CD14-positive monocyte (primary cell): ENCODE data around the gene EPB41. TPM values are rescaled to one million over a fixed set of nuclear protein-coding genes. Genes with fewer than 3 reads are reported as not detected.

ENCODE experiments used
- DNase-seq, 3 donors: peaks; one replicate each; pipeline ENCODE4 v3.0.0-alpha.2; 2011 to 2022
- H2AFZ ChIP-seq: 2 replicates; pipeline ENCODE4 v1.6.0; 2012; ENCODE audit warnings: mild to moderate bottlenecking, low read depth, low read length, inconsistent platforms; ENCODE audit not compliant: insufficient read depth, poor library complexity, severe bottlenecking
- H3K27ac ChIP-seq, 2 donors: 1 replicate in 1 of 2; 2 replicates in 1 of 2; pipeline ENCODE4 v1.5.1; 2012 to 2013; ENCODE audit warnings: low read length in 2 of 2, control low read depth in 1 of 2, inconsistent platforms in 1 of 2, low read depth in 1 of 2, mild to moderate bottlenecking in 1 of 2
- H3K27me3 ChIP-seq, 2 donors: one replicate each; pipeline versions ENCODE4 v1.6.0 to v1.6.1; 2011 to 2013; ENCODE audit warnings: low read length in 2 of 2; ENCODE audit not compliant: control insufficient read depth in 2 of 2, insufficient read depth in 2 of 2
- H3K36me3 ChIP-seq, 2 donors: replicated peaks in 1 of 2; 1 replicate in 1 of 2; 2 replicates in 1 of 2; pipeline versions ENCODE4 v1.5.1 to v1.6.1; 2012 to 2013; ENCODE audit warnings: low read length in 2 of 2, control low read depth in 1 of 2, inconsistent platforms in 1 of 2, mild to moderate bottlenecking in 1 of 2; ENCODE audit not compliant: insufficient read depth in 2 of 2, control insufficient read depth in 1 of 2
- H3K4me1 ChIP-seq, 2 donors: 1 replicate in 1 of 2; 2 replicates in 1 of 2; pipeline versions ENCODE4 v1.5.1 to v1.6.1; 2012 to 2013; ENCODE audit warnings: low read length in 2 of 2, control low read depth in 1 of 2, inconsistent platforms in 1 of 2, mild to moderate bottlenecking in 1 of 2, moderate library complexity in 1 of 2; ENCODE audit not compliant: insufficient read depth in 2 of 2, control insufficient read depth in 1 of 2
- H3K4me2 ChIP-seq: replicated peaks from 2 replicates; pipeline ENCODE3; 2012; ENCODE audit warnings: low read length, moderate library complexity, mild to moderate bottlenecking; ENCODE audit not compliant: poor library complexity, severe bottlenecking; ENCODE audit errors: extremely low read depth
- H3K4me3 ChIP-seq, 3 experiments: fragments of 200-600 bp in 1 of 3; sonication (generic) in 1 of 3; replicated peaks in 1 of 3; 1 replicate in 2 of 3; 2 replicates in 1 of 3; pipeline ENCODE4 v1.5.1; 2011 to 2013; ENCODE audit warnings: low read length in 3 of 3, mild to moderate bottlenecking in 3 of 3, control low read depth in 2 of 3, low read depth in 2 of 3, inconsistent platforms in 1 of 3, moderate library complexity in 1 of 3
- H3K79me2 ChIP-seq: 2 replicates; pipeline ENCODE4 v1.6.0; 2012; ENCODE audit warnings: mild to moderate bottlenecking, control low read depth, inconsistent platforms, low read length, moderate library complexity; ENCODE audit not compliant: insufficient read depth
- H3K9ac ChIP-seq: 2 replicates; pipeline ENCODE4 v1.6.0; 2017; ENCODE audit warnings: low read length, mild to moderate bottlenecking; ENCODE audit not compliant: insufficient read depth, poor library complexity, severe bottlenecking
- H3K9me3 ChIP-seq, 2 donors: replicated peaks in 1 of 2; 1 replicate in 1 of 2; 2 replicates in 1 of 2; pipeline versions ENCODE4 v1.5.1 to v1.6.1; 2012 to 2013; ENCODE audit warnings: low read length in 2 of 2, control low read depth in 1 of 2; ENCODE audit not compliant: control insufficient read depth in 1 of 2, insufficient read depth in 1 of 2
- H4K20me1 ChIP-seq: 2 replicates; pipeline ENCODE4 v1.6.0; 2012; ENCODE audit warnings: mild to moderate bottlenecking, low read length, control low read depth, moderate library complexity; ENCODE audit not compliant: insufficient read depth
- H3K27ac Mint-ChIP-seq, 7 donors: one replicate each; pipeline ENCODE4 v1.8.0; 2020; ENCODE audit warnings: mild to moderate bottlenecking in 7 of 7, mixed read lengths in 7 of 7, moderate library complexity in 6 of 7, inconsistent platforms in 2 of 7
- H3K27me3 Mint-ChIP-seq, 3 donors: one replicate each; pipeline ENCODE4 v1.8.0; 2021 to 2022; ENCODE audit warnings: low read depth in 3 of 3, mild to moderate bottlenecking in 3 of 3, mixed read lengths in 3 of 3, moderate library complexity in 3 of 3, inconsistent platforms in 1 of 3
- H3K36me3 Mint-ChIP-seq, 2 donors: one replicate each; pipeline ENCODE4 v1.8.0; 2020; ENCODE audit warnings: mixed read lengths in 2 of 2, inconsistent platforms in 1 of 2, mild to moderate bottlenecking in 1 of 2
- H3K4me1 Mint-ChIP-seq: one replicate; pipeline ENCODE4 v1.8.0; 2020; ENCODE audit warnings: mild to moderate bottlenecking, mixed read lengths
- H3K4me3 Mint-ChIP-seq, 2 donors: one replicate each; pipeline ENCODE4 v1.8.0; 2020; ENCODE audit warnings: mild to moderate bottlenecking in 2 of 2, mixed read lengths in 2 of 2, moderate library complexity in 1 of 2
- H3K9me3 Mint-ChIP-seq, 7 donors: one replicate each; pipeline ENCODE4 v1.8.0; 2020 to 2022; ENCODE audit warnings: mixed read lengths in 7 of 7, mild to moderate bottlenecking in 6 of 7, moderate library complexity in 6 of 7, inconsistent platforms in 2 of 7
- CTCF ChIP-seq: fragments of 200-600 bp; IDR thresholded peaks from one replicate; pipeline ENCODE4 v1.8.0; 2022; ENCODE audit warnings: antibody characterized with exemption, mild to moderate bottlenecking
- WGBS: methylation state at CpG from one replicate; pipeline ENCODE4 v1.1.5; 2013; ENCODE audit warnings: missing lambda C conversion rate; ENCODE audit not compliant: insufficient coverage; 5-methylcytosine and 5-hydroxymethylcytosine counted together
- intact Hi-C, 2 donors: fragments of 100-400 bp; cut with micrococcal nuclease; formaldehyde crosslinking; loops; one replicate each; pipeline versions ENCODE4 v1.15.0 to v1.15.1; 2023
- polyA plus RNA-seq, 3 donors: library from polyadenylated mRNA; depleted of rRNA in 1 of 3; unstranded in 2 of 3; stranded (reverse) in 1 of 3; fragments of 300-500 nt in 2 of 3; fragments of >200 nt in 1 of 3; fragmentation: Illumina TruSeq in 2 of 3; gene quantifications; 1 replicate in 2 of 3; 2 replicates in 1 of 3; pipeline ENCODE4 v1.2.3, GENCODE V29; 2012 to 2021

Gene EPB41
- polyA plus RNA-seq, 3 donors = 11.3 to 19.4 (median 18.9) TPM

- Mint-ChIP-seq H3K27me3 (no peaks in the 10 kb centered on the region), H3K4me3 (no peak overlapping the region), H3K27ac (no peak overlapping the region), H3K4me1 (no peaks in the 10 kb centered on the region), H3K9me3 (no peaks in the 10 kb centered on the region), H3K36me3 (peaks cover 42 to 43% of the 10 kb centered on the region in 2 donors)
- Histone ChIP-seq H3K4me3 (no peak overlapping the region), H3K4me2 (no peak overlapping the region), H3K9ac (no peak overlapping the region), H3K27ac (no peak overlapping the region), H3K4me1 (no peaks in the 10 kb centered on the region), H3K79me2 (no peaks in the 10 kb centered on the region), H4K20me1 (no peaks in the 10 kb centered on the region), H3K27me3 (no peaks in the 10 kb centered on the region), H3K9me3 (no peaks in the 10 kb centered on the region), H3K36me3 (peaks cover 24 to 66% of the 10 kb centered on the region in 2 donors), H2AFZ (no peak overlapping the region)
- DNase-seq = no peak
- no peak for TF ChIP-seq CTCF
- intact Hi-C loops = no loop called here
These were observed 143.3 kb downstream of the EPB41 start for GRCh38 chr1:29057700-29058099.

GRCh38 chr1:29062157-29062942, 148.0 kb downstream of the EPB41 start:
- H3K27me3 Mint-ChIP-seq = peaks cover 0 to 1% (median 0%) of the 10 kb centered on the region in 3 donors
- H3K9me3 Mint-ChIP-seq = no peaks in the 10 kb centered on the region
- DNase-seq = no peak
- WGBS = no CpG with 5 or more reads among the region's 4 CpGs
- Histone ChIP-seq H2AFZ (no peak overlapping the region), H3K9ac (no peak overlapping the region), H3K9me3 (no peaks in the 10 kb centered on the region), H3K36me3 (peaks cover 28 to 77% of the 10 kb centered on the region in 2 donors), H3K27ac (no peak overlapping the region), H3K27me3 (no peaks in the 10 kb centered on the region), H4K20me1 (no peaks in the 10 kb centered on the region), H3K4me2 (no peak overlapping the region), H3K4me3 (no peak overlapping the region), H3K4me1 (no peaks in the 10 kb centered on the region), H3K79me2 (no peaks in the 10 kb centered on the region)
- H3K4me3 Mint-ChIP-seq = no peak overlapping the region
- TF ChIP-seq CTCF = no peak
- peaks cover 39 to 45% of the 10 kb centered on the region in 2 donors for H3K36me3 Mint-ChIP-seq
- intact Hi-C loops = no loop called here
- H3K4me1 Mint-ChIP-seq = no peaks in the 10 kb centered on the region
- H3K27ac Mint-ChIP-seq = no peak overlapping the region
